A549 (cell line): ENCODE measurements around the gene GZF1. TPM values are rescaled to one million over a fixed set of nuclear protein-coding genes. Genes with fewer than 3 reads are reported as not detected.

Source experiments
- ATAC-seq, 2 experiments: fragments of 200-7000 bp in 1 of 2; fragments of >200 bp in 1 of 2; cut with Nextera tagmentation in 1 of 2; cut with Tn5 transposase in 1 of 2; 3 replicates each; pipeline versions ENCODE4 v1.8.0 to v1.9.1; 2018 to 2020; ENCODE audit warnings: mild to moderate bottlenecking in 1 of 2, moderate library complexity in 1 of 2
- CTCF ChIA-PET: fragments of 300-600 bp; sonication (Branson Sonifier 250); formaldehyde crosslinking; extraction: SDS; loops from one replicate; lab custom pipeline; 2021; ENCODE audit warnings: antibody characterized with exemption, inconsistent platforms; lab: Yijun Ruan, JAX
- POLR2A ChIA-PET: fragments of 350-600 bp; formaldehyde crosslinking; extraction: SDS; loops from one replicate; lab custom pipeline; 2021; ENCODE audit warnings: antibody characterized with exemption, inconsistent platforms; lab: Yijun Ruan, JAX
- DNase-seq, 2 experiments: peaks; one replicate each; pipeline versions ENCODE4 v3.0.0 to v3.0.0-alpha.2; 2011 to 2016; ENCODE audit warnings: low read depth in 1 of 2, low spot score in 1 of 2
- FAIRE-seq: peaks from 2 replicates; lab custom pipeline; 2011; peaks lifted over from hg19 to GRCh38; lab: Jason Lieb, UNC
- H3K27ac ChIP-seq, 2 experiments: fragments of >200 bp; sonication (Bioruptor Twin); formaldehyde crosslinking; 3 replicates each; pipeline ENCODE4 v1.5.1; 2016 to 2017
- H3K4me1 ChIP-seq: fragments of >200 bp; sonication (Bioruptor Twin); formaldehyde crosslinking; 3 replicates; pipeline ENCODE4 v1.6.1; 2016
- H3K4me2 ChIP-seq: fragments of >200 bp; sonication (Bioruptor Twin); formaldehyde crosslinking; 3 replicates; pipeline ENCODE4 v1.6.1; 2016
- H3K4me3 ChIP-seq: fragments of >200 bp; sonication (Bioruptor Twin); formaldehyde crosslinking; 3 replicates; pipeline ENCODE4 v1.5.1; 2016
- H3K9me3 ChIP-seq: fragments of >200 bp; sonication (Bioruptor Twin); formaldehyde crosslinking; 3 replicates; pipeline ENCODE4 v1.6.1; 2016
- CBX2 ChIP-seq: fragments of 200-600 bp; sonication (generic); IDR thresholded peaks from 2 replicates; pipeline ENCODE4 v1.6.1; 2016; ENCODE audit warnings: low read depth, mild to moderate bottlenecking, borderline replicate concordance
- CTCF ChIP-seq: fragments of >200 bp; sonication (Bioruptor Twin); formaldehyde crosslinking; IDR thresholded peaks from 3 replicates; pipeline ENCODE4 v1.5.1; 2016
- E2F6 ChIP-seq: IDR thresholded peaks from 2 replicates; pipeline ENCODE4 v1.6.1; 2012; ENCODE audit warnings: low read depth, borderline replicate concordance
- EHMT2 ChIP-seq: fragments of 200-600 bp; sonication (generic); IDR thresholded peaks from 2 replicates; pipeline ENCODE4 v1.6.1; 2016; ENCODE audit warnings: antibody characterized with exemption, low read depth, mild to moderate bottlenecking, moderate library complexity
- FOSB ChIP-seq: fragments of 250-450 bp; sonication (Bioruptor Pico); IDR thresholded peaks from 2 replicates; pipeline ENCODE4 v1.5.0; 2020; ENCODE audit warnings: mild to moderate bottlenecking, moderate library complexity
- HMGXB4 ChIP-seq: fragments of 250-450 bp; sonication (Bioruptor Pico); IDR thresholded peaks from 2 replicates; pipeline ENCODE4 v1.5.0; 2021; ENCODE audit warnings: mild to moderate bottlenecking, moderate library complexity, borderline replicate concordance
- HOXB5 ChIP-seq: fragments of 250-450 bp; sonication (Bioruptor Pico); IDR thresholded peaks from 2 replicates; pipeline ENCODE4 v1.5.0; 2020; ENCODE audit warnings: mild to moderate bottlenecking, moderate library complexity
- JUN ChIP-seq, 2 experiments: fragments of >200 bp; sonication (Bioruptor Twin); formaldehyde crosslinking; IDR thresholded peaks; 2 replicates in 1 of 2; 3 replicates in 1 of 2; pipeline ENCODE4 v1.6.1; 2016 to 2017
- POLR2AphosphoS2 ChIP-seq: conservative IDR thresholded peaks from 2 replicates; pipeline ENCODE4 v1.6.1; 2012; ENCODE audit warnings: low read length, improper control_type of control experiment, inconsistent platforms
- REST ChIP-seq: fragments of 200-600 bp; sonication (generic); IDR thresholded peaks from 2 replicates; pipeline ENCODE4 v1.6.1; 2016; ENCODE audit warnings: antibody characterized with exemption, mild to moderate bottlenecking, moderate library complexity
- SMC3 ChIP-seq: fragments of >200 bp; sonication (Bioruptor Twin); formaldehyde crosslinking; IDR thresholded peaks from 3 replicates; pipeline ENCODE4 v1.6.1; 2018; ENCODE audit warnings: inconsistent platforms
- SREBF2 ChIP-seq: fragments of 450-650 bp; IDR thresholded peaks from 2 replicates; pipeline ENCODE4 v1.6.1; 2014; ENCODE audit warnings: mild to moderate bottlenecking, moderate library complexity
- WGBS: methylation state at CpG from one replicate; pipeline ENCODE4 v1.1.6; 2017; ENCODE audit errors: missing lambda C conversion rate; 5-methylcytosine and 5-hydroxymethylcytosine counted together
- polyA plus RNA-seq, 4 experiments: library from polyadenylated mRNA; depleted of rRNA in 3 of 4; stranded (reverse); fragments of >200 nt; fragmentation: RNase III in 1 of 4; extraction: RNeasy Plus Mini Kit Qiagen cat#74134 plus additional on column Dnase treatment in 1 of 4; gene quantifications; 2 replicates in 3 of 4; 3 replicates in 1 of 4; pipeline ENCODE4 v1.2.3, GENCODE V29; 2011 to 2017

The GZF1 gene
- polyA plus RNA-seq, 2 of the 4 experiments (the other 2 are of a cell fraction) = 13.2 to 24.7 TPM

DNA sequence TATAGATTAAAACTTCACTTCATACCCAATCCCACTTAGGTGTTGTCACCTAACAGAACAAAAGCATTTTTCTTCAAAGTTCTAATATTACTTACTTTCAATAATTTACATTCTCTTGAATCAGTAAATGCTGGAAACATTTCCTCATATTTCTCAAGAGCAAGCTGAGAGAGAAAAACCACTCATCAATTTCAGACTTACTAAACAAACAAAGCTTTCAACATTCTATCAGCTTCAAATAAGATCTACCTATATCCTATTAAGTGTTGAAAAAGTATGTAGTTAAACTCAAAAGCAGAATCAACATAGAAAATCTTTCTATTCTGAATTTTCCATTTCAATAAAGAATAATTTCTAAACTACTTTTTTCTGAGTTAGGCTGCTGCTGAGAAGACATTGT lies 17.8 kb downstream of the GZF1 start:
- FAIRE-seq = peak; percentile 51
- H3K4me3 ChIP-seq = no peak overlapping the region

DNA sequence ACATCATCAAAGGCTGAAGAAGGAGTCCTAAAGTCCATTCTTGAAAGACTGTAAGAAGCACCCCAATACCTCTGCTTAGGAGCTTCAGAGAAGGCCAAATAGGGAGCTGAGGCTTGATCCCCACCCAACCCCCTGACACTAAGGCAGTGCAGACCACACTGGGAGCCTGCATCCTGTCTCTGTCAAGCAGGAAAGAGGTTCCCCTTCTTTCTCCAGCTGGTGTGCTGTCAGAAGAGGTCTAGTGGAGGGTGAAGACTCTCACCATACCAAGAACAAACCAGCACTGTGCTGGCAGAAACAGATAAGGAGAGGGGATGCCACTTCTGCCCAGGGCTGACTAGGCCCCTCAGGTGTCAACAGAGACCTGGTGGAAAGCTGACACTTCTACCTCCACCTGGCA lies 19.9 kb downstream of the GZF1 start:
- ATAC-seq = no peak
- TF ChIP-seq SMC3 (no peak), CTCF (no peak)
- Histone ChIP-seq H3K4me2 (no peak overlapping the region), H3K4me3 (no peak overlapping the region), H3K4me1 (no peaks in the 10 kb centered on the region), H3K9me3 (peaks cover 5% of the 10 kb centered on the region; the same call in 1 of the 3 replicates), H3K27ac (no peak overlapping the region)
- no peak for FAIRE-seq
- DNase-seq = no peak
- ChIA-PET POLR2A (no interaction called here), CTCF (interaction anchor here (1.4 kb wide), 1 partner anchor 11 kb away, joined by 3 read pairs; no protein-coding TSS in a partner anchor)

More for the DNA sequence above, 17.8 kb downstream of the GZF1 start:
- ATAC-seq = no peak
- no peak overlapping the region for H3K27ac ChIP-seq
- H3K4me1 ChIP-seq = no peaks in the 10 kb centered on the region
- TF ChIP-seq REST (no peak), HMGXB4 (CRISPR knock-in tag) (no peak)
- ChIA-PET POLR2A (no interaction called here), CTCF (interaction anchor here (1.0 to 1.3 kb wide), 5 partner anchors 13 to 62 kb away, joined by 3 to 4 read pairs (median 3); partner anchors contain the start of gene NAPB)
- no peak for DNase-seq
- peaks cover 7% of the 10 kb centered on the region; the same call in 2 of the 3 replicates for H3K9me3 ChIP-seq
- no peak overlapping the region for H3K4me2 ChIP-seq

DNA sequence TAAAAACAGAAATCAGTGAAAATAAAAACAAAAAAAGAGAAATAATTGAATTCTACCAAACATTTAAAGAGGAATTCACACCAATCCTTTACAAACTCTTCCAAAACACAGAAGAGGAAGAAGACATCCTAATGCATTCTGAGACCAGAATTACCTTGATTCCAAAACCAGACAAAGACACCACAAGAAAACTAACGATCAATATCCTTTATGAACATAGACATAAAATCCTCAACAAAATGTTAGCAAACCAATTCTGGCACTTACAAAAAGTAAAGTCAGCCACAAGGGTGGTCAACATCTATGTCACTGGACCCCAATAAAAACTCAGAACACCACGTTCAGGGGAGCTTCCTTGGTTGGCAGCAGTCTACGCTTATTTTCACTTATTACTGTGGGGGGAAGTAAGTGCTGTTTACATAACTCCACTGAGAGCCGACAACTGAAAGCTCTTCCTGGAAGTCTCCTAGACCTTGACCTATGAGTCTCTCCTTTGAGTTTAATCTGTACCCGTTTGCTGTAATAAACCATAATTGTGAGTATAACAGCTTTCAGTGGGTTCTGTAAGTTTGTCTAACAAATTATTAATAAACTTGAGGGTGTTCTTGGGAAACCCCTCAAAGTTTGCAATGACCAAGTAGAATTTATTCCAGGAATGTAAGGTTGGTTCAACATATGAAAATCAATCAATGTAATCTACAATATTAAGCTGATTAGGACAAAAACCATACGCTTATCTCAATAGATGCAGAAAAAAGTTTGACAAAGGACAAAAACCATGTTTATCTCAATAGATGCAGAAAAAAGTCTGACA lies 24.5 kb downstream of the GZF1 start:
- CTCF ChIA-PET = interaction anchor here (1.2 to 1.4 kb wide), 2 partner anchors 11 to 21 kb away, joined by 3 read pairs; no protein-coding TSS in a partner anchor
- TF ChIP-seq FOSB (CRISPR knock-in tag) (no peak), SREBF2 (no peak), CBX2 (no peak), HOXB5 (CRISPR knock-in tag) (no peak), POLR2AphosphoS2 (no peak), EHMT2 (no peak), JUN (IDR thresholded peaks at IDR 0.05) (no peak), E2F6 (no peak)
- TF ChIP-seq, all 56 proteins: peak for 0
- no peak overlapping the region for H3K4me3 ChIP-seq
- WGBS = 88% methylated on average over 6 of the region's 6 CpGs
- H3K27ac ChIP-seq = no peak overlapping the region
- ATAC-seq (no peak), FAIRE-seq (peak; percentile 95), DNase-seq (no peak)
- peaks cover 5% of the 10 kb centered on the region; the same call in 1 of the 3 replicates for H3K9me3 ChIP-seq
- no peak overlapping the region for H3K4me2 ChIP-seq
- POLR2A ChIA-PET = no interaction called here
- H3K4me1 ChIP-seq = no peaks in the 10 kb centered on the region
